Astrocyte (in vitro differentiated cells and primary cell): ENCODE data around the gene TMSB10. TPM values are rescaled to one million over a fixed set of nuclear protein-coding genes. Genes with fewer than 3 reads are reported as not detected.
"Not testable (repeated sequence)": the region's sequence is repeated elsewhere in the genome, so short reads cannot be mapped to it uniquely, and the experiment has no call there.

Source experiments
- DNase-seq: peaks from one replicate; pipeline ENCODE4 v3.0.0-alpha.2; 2010; ENCODE audit warnings: low read depth
- FAIRE-seq: peaks from 2 replicates; lab custom pipeline; 2011; peaks lifted over from hg19 to GRCh38; lab: Jason Lieb, UNC
- H2AFZ ChIP-seq: 2 replicates; pipeline ENCODE4 v1.6.0; 2012; ENCODE audit warnings: low read depth, low read length, inconsistent platforms
- H3K27ac ChIP-seq: 2 replicates; pipeline ENCODE4 v1.5.1; 2011; ENCODE audit warnings: low read depth, low read length, inconsistent platforms
- H3K27me3 ChIP-seq: 2 replicates; pipeline ENCODE4 v1.6.0; 2011; ENCODE audit warnings: low read length, inconsistent platforms; ENCODE audit not compliant: insufficient read depth
- H3K36me3 ChIP-seq: 2 replicates; pipeline ENCODE4 v1.5.1; 2011; ENCODE audit warnings: low read length, inconsistent platforms; ENCODE audit not compliant: insufficient read depth
- H3K4me1 ChIP-seq: 2 replicates; pipeline ENCODE4 v1.5.1; 2011; ENCODE audit warnings: low read length, inconsistent platforms; ENCODE audit not compliant: insufficient read depth
- H3K4me2 ChIP-seq: 2 replicates; pipeline ENCODE4 v1.6.0; 2012; ENCODE audit warnings: low read length, inconsistent platforms
- H3K4me3 ChIP-seq: 2 replicates; pipeline ENCODE4 v1.5.1; 2011; ENCODE audit warnings: low read depth, mild to moderate bottlenecking, low read length, inconsistent platforms; ENCODE audit not compliant: insufficient read depth
- H3K79me2 ChIP-seq: 2 replicates; pipeline ENCODE4 v1.6.0; 2012; ENCODE audit warnings: mild to moderate bottlenecking, low read length, inconsistent platforms; ENCODE audit not compliant: insufficient read depth
- H3K9ac ChIP-seq: 2 replicates; pipeline ENCODE4 v1.6.0; 2012; ENCODE audit warnings: mild to moderate bottlenecking, low read length, inconsistent platforms
- H3K9me3 ChIP-seq: 2 replicates; pipeline ENCODE4 v1.5.1; 2012; ENCODE audit warnings: low read depth, mild to moderate bottlenecking, low read length, inconsistent platforms; ENCODE audit not compliant: insufficient read depth
- H4K20me1 ChIP-seq: 2 replicates; pipeline ENCODE4 v1.6.0; 2012; ENCODE audit warnings: low read length, inconsistent platforms; ENCODE audit not compliant: insufficient read depth
- H3K27ac Mint-ChIP-seq: one replicate; pipeline ENCODE4 v1.8.0; 2021; ENCODE audit warnings: mild to moderate bottlenecking, mixed read lengths; ENCODE audit not compliant: unreplicated experiment
- H3K27me3 Mint-ChIP-seq: one replicate; pipeline ENCODE4 v1.8.0; 2021; ENCODE audit warnings: low read depth, mixed read lengths; ENCODE audit not compliant: unreplicated experiment
- H3K36me3 Mint-ChIP-seq: one replicate; pipeline ENCODE4 v1.8.0; 2021; ENCODE audit warnings: low read depth, mixed read lengths; ENCODE audit not compliant: unreplicated experiment
- H3K4me1 Mint-ChIP-seq: one replicate; pipeline ENCODE4 v1.8.0; 2021; ENCODE audit warnings: low read depth, mixed read lengths; ENCODE audit not compliant: unreplicated experiment
- H3K4me3 Mint-ChIP-seq: one replicate; pipeline ENCODE4 v1.8.0; 2021; ENCODE audit warnings: mild to moderate bottlenecking, moderate library complexity, mixed read lengths; ENCODE audit not compliant: unreplicated experiment
- H3K9me3 Mint-ChIP-seq: one replicate; pipeline ENCODE4 v1.8.0; 2021; ENCODE audit warnings: mild to moderate bottlenecking, mixed read lengths; ENCODE audit not compliant: unreplicated experiment
- EZH2 ChIP-seq: IDR thresholded peaks from 2 replicates; pipeline ENCODE4 v1.6.1; 2012; ENCODE audit warnings: mild to moderate bottlenecking, low read length, inconsistent platforms; ENCODE audit not compliant: insufficient read depth
- total RNA-seq: library from RNA; stranded (reverse); gene quantifications from 2 replicates; pipeline ENCODE4 v1.2.1, GENCODE V29; 2021
- TF ChIP-seq, protein P1 (sequence below): IDR thresholded peaks from 2 replicates; pipeline ENCODE4 v1.5.1; 2011; ENCODE audit warnings: low read depth, mild to moderate bottlenecking, inconsistent platforms, low read length, moderate library complexity; ENCODE audit not compliant: insufficient read depth

The TMSB10 gene
- total RNA-seq, 1 donor from 2014 or later, result 3,439 TPM

DNA sequence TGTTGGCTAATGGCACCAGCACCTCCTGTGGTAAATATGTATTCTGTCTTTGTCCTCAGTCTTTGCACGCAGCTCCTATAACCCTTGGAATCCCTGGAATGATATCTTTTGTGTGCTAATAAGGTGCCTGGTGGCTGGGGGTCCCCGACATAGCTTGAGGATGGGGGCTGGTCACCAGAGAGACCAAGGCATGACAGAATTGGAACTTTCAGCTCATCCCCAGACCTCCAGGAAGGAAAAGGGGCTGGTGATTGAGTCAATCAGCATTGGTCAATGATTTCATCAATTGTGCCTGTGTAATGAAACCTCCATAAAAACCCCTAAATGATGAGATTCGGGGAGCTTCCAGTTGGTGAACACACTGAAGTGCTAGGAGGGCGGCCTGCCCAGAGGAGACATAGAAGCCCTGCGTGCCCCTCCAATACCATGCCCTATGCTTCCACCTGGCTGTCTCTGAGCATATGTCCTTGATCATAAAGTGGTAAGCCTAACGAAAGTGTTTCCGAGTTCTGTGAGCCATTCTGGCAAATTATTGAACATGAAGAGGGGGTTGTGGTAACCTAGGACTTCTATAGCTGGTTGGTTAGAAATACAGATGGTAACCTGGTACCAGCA, 38.9 kb downstream of the TMSB10 start:
- Mint-ChIP-seq H3K36me3 (no peaks in the 10 kb centered on the region), H3K9me3 (no peaks in the 10 kb centered on the region), H3K4me3 (no peak overlapping the region), H3K27ac (no peak overlapping the region), H3K27me3 (no peaks in the 10 kb centered on the region), H3K4me1 (peaks cover 11% of the 10 kb centered on the region)
- Histone ChIP-seq H3K4me3 (no peak overlapping the region), H3K4me1 (peaks cover 16% of the 10 kb centered on the region), H3K79me2 (no peaks in the 10 kb centered on the region), H3K27ac (no peak overlapping the region), H3K4me2 (no peak overlapping the region), H3K27me3 (no peaks in the 10 kb centered on the region), H3K9ac (no peak overlapping the region), H3K9me3 (no peaks in the 10 kb centered on the region), H3K36me3 (no peaks in the 10 kb centered on the region), H2AFZ (no peak overlapping the region), H4K20me1 (no peaks in the 10 kb centered on the region)
- FAIRE-seq (no peak), DNase-seq (no peak)
- no peak for TF ChIP-seq EZH2
- TF ChIP-seq, protein P1, sequence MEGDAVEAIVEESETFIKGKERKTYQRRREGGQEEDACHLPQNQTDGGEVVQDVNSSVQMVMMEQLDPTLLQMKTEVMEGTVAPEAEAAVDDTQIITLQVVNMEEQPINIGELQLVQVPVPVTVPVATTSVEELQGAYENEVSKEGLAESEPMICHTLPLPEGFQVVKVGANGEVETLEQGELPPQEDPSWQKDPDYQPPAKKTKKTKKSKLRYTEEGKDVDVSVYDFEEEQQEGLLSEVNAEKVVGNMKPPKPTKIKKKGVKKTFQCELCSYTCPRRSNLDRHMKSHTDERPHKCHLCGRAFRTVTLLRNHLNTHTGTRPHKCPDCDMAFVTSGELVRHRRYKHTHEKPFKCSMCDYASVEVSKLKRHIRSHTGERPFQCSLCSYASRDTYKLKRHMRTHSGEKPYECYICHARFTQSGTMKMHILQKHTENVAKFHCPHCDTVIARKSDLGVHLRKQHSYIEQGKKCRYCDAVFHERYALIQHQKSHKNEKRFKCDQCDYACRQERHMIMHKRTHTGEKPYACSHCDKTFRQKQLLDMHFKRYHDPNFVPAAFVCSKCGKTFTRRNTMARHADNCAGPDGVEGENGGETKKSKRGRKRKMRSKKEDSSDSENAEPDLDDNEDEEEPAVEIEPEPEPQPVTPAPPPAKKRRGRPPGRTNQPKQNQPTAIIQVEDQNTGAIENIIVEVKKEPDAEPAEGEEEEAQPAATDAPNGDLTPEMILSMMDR, result no peak

DNA sequence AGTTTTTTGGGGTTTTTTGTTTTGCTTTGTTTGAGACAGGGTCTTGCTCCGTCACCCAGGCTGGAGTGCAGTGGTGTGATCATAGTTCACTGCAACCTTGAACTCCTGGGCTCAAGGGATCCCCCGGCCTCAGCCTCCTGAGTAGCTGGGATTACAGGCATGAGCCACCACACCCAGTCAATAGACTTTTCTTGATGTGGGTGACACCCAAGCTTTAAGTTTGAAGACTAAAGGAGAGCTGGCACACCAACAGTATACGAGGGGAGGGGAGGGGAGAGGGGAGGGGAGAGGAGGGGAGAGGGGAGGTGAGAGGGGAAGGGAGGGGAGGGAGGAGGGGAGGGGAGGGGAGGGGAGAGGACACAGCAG, 40.4 kb downstream of the TMSB10 start:
- not testable (repeated sequence) for FAIRE-seq, H3K4me1 Mint-ChIP-seq, H3K9me3 ChIP-seq, H3K4me3 ChIP-seq, H3K36me3 ChIP-seq, H2AFZ ChIP-seq, H4K20me1 ChIP-seq, H3K9me3 Mint-ChIP-seq, H3K4me3 Mint-ChIP-seq, DNase-seq, H3K27ac Mint-ChIP-seq, H3K79me2 ChIP-seq, H3K36me3 Mint-ChIP-seq, H3K27me3 Mint-ChIP-seq, H3K27me3 ChIP-seq
- Histone ChIP-seq H3K9ac (peak overlapping the region; percentile 71), H3K4me1 (peaks cover 16% of the 10 kb centered on the region), H3K4me2 (peak overlapping the region; percentile 78), H3K27ac (peak overlapping the region; percentile 87)

DNA sequence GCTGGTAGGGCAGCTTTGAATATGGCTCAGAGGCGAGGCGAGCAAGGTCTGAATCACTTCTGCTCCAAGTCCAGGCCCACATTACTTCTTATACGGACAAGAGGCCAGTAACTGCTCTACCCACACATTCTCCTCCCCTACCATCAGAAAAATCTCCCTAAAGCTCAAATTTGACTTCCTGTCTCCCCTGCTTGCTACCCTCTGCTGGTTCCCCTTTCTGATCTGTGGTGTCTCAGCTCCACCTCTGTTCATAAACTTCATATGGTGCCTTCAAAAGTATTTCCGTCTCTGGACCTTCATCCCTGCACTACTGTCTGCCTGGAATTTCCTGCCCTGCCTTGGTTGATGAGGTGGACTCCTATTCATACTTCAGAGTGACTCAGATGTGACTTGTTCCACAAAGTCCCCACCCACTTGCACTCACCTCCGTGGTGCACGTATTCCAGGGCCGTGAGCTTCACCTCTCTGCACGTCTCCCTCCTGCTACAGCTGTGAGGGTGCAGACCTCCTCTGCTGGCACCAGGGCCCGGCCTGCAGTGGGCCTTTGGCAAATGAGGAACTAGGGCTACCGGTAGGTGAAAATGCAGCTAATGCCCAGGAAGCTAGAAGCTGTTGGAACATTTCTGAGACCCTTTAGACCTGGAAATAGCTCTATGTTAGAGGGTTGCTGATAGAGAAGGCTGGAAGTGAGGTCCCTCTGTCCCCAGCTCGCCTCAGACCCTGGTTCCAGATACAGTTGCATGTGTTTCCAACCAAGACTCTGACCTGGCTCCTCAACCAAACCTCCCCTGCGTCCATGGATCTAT, 41.0 kb downstream of the TMSB10 start:
- no peak for FAIRE-seq
- H3K27ac Mint-ChIP-seq, result peak overlapping the region; percentile 91
- no peaks in the 10 kb centered on the region for H4K20me1 ChIP-seq

More for the DNA sequence above, 41.0 kb downstream of the TMSB10 start:
- Histone ChIP-seq H3K4me1 (peaks cover 16% of the 10 kb centered on the region), H3K36me3 (no peaks in the 10 kb centered on the region), H3K9me3 (no peaks in the 10 kb centered on the region), H3K79me2 (no peaks in the 10 kb centered on the region), H3K9ac (peak overlapping the region; percentile 71), H3K4me3 (no peak overlapping the region), H3K27me3 (no peaks in the 10 kb centered on the region), H3K4me2 (peak overlapping the region; percentile 78), H2AFZ (peak overlapping the region; percentile 70), H3K27ac (peak overlapping the region; percentile 87)
- Mint-ChIP-seq H3K9me3 (no peaks in the 10 kb centered on the region), H3K4me3 (peak overlapping the region; percentile 1), H3K4me1 (peaks cover 8% of the 10 kb centered on the region), H3K36me3 (no peaks in the 10 kb centered on the region), H3K27me3 (no peaks in the 10 kb centered on the region)
- no peak for TF ChIP-seq EZH2
- TF ChIP-seq, protein P1, result no peak
- DNase-seq, result peak; percentile 83
